Right lung (tissue), 10 donors: Measurements from ENCODE around the gene BPI. TPM values are rescaled to one million over a fixed set of nuclear protein-coding genes. Genes with fewer than 3 reads are reported as not detected.
"Not testable (repeated sequence)": the region's sequence is repeated elsewhere in the genome, so short reads cannot be mapped to it uniquely, and the experiment has no call there.

ENCODE experiments used
- DNase-seq, 2 donors: peaks; one replicate each; pipeline ENCODE4 v3.0.0-alpha.2; 2013
- long read RNA-seq, 8 donors: transcript quantifications; one replicate each; lab custom pipeline, GENCODE V29; 2026
- polyA plus RNA-seq, 5 donors: library from polyadenylated mRNA; unstranded; fragments of 120-200 nt; gene quantifications; one replicate each; pipeline versions ENCODE4 v1.2.1 to v1.2.3, GENCODE V29; 2013; ENCODE audit warnings: inconsistent platforms in 1 of 5, low replicate concordance in 1 of 5; ENCODE audit not compliant: insufficient read length in 5 of 5, insufficient read depth in 1 of 5

BPI gene
- 1 to 10 TPM in 1 of 5 donors, under 1 TPM in 4; 0.80 to 2.2 (median 0.88) TPM for polyA plus RNA-seq
- long read RNA-seq, donor 1, partial matches to known transcripts = 0 of 1 reads
- long read RNA-seq, donor 1, other reads (novel, unspliced or antisense) = 0 of 1 reads
- long read RNA-seq, donor 2 = 0 reads
- long read RNA-seq, donor 3, partial matches to known transcripts = 0 of 1 reads
- long read RNA-seq, donor 3, other reads (novel, unspliced or antisense) = 0 of 1 reads
- long read RNA-seq, donor 4 = 0 reads
- long read RNA-seq, donor 5, partial matches to known transcripts = 0 of 1 reads
- long read RNA-seq, donor 5, other reads (novel, unspliced or antisense) = 0 of 1 reads
- long read RNA-seq, donor 6 = 0 reads
- long read RNA-seq, donor 7 = 0 reads
- long read RNA-seq, donor 8 = 0 reads

DNA sequence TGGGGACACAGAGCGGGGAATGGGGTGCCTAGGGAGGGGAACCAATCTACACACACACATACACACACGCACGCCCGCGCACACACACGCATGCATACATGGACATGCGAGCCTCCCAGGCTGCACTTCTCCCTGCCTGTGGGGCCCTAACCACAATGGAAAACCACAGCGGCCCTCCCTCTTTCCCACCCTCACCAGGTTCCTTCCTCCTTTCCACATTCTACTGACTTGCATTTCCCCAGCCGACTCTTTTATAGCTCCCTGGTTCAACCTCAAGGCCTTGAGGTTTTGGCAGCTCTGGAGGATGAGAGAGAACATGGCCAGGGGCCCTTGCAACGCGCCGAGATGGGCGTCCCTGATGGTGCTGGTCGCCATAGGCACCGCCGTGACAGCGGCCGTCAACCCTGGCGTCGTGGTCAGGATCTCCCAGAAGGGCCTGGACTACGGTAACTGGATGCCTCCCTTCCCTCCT is at the start of gene BPI:
Gene BPI, plus strand, starts transcription at position 249 of the 472 bp plus-strand sequence. Its CDS starts 68 bp downstream, at position 317.
- no peak for DNase-seq

DNA sequence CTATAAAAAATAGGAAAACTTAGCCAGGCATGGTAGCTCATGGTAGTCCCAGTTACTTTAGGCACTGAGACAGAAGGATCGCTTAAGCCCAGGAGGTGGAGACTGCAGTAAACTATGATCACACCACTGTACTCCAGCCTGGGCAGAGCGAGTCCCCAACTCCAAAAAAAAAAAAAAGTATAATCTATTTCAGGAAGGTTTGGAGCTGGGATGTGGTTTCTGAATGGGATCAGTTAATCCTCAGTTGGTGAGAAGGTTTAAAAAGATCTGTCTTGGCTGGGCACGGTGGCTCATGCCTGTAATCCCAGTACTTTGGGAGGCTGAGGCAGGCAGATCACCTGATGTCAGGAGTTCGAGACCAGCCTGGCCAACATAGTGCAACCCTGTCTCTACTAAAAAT is 49.3 kb upstream of the BPI start:
- DNase-seq = not testable (repeated sequence)

DNA sequence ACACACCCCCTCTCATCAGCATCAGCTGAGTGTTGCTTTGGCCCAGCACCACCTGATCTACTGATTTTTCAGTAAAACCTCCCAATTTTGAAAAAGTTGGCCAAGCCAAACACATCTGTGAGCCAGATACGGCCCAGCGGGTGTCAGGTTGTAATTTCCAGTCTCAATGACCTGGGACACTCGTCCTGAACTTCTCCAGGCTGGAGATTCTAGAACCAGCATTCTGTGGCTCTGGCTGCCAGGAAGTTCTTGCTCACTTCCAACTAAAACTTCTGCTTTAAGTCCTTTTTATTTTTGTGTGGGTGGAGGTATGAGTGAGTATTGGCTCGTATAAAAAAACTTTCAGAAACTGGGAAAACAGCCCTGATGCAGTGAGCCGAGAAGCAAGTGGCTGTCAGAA is 48.6 kb upstream of the BPI start:
- no peak for DNase-seq

DNA sequence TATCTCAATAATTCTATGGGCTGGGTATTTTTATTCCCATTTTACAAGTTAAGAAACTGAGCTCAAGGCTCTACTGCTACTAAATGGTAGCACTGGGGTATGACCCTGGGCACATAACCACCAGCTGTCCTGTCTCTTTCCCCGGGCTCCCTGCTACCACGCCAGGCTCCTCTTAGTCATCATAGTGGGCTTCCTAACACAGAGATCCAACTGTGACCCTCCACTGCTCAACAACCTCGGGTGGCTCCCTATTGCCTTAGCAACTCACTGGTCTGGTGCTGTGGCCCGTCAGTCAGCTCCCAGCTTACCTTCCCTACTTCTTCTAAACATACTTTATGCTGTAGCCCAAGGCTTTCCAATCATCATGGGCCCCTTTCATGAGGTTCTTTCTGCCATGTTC is 47.9 kb upstream of the BPI start:
- DNase-seq = no peak

DNA sequence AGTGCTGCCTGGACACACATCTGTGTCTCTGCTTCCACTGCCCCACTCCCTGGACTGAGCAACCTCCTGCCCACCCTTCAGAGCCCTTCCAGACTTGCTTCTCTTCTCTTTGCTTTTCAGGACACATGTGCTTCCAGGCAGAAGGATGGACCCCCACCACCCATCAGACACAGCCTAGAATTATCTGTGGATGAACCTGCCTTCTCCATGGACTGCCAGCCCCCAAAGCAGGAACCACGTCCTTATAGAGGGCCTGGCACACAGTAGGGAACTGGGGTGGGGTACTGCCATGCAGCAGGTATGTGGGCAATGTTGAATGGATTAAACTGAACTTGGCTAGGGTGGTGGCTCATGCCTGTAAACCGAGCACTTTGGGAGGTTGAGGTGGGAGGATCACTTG is 47.0 kb upstream of the BPI start:
- DNase-seq = no peak

DNA sequence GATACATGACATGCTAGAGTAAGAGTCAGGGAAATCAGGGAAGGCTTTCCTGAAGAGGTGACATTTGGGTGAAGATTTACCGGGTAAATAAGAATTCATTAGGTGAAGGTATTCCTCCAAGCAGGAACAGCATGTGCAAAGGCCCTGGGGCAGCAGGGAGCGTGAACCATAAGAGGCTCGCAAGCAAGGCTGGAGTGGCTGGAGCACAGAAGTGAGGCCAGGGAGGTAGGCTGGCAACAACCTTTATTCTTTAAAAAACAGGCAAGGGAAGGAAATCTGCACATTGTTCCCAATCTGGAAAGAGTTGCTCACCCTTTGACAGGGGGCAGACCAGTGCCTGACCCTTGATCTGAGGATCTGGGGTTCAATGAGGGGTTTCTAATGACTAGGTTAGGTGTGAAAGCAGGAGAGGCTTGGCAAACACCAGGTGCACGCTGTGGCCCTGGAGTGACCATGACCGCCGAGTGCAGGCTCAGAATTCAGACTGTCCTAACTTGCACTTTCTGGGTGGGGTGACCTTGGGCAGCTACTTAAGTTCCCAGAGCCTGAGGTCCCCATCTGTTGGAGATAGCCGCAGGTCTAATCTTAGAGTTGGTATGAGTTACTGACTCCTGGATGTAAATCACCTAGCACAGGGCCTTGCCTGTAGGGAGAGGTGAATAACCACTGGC is 45.3 kb upstream of the BPI start:
- no peak for DNase-seq

DNA sequence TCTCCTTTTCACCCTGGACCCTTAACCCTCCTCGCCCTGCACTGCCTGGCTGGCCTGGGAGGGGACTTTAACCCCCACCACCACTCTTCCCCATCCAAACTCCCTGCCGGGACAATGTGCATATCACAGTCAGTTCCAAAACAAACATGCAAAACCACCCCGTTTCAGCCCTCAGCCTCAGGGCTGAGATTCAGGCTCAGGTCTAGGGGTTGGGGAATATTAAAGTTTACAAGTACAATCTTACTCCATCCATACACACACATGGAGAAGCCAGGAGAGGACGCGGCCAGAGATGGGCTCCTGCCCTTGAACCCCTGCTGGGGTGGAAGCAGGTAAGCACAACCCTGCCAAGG is 44.0 kb upstream of the BPI start:
- no peak for DNase-seq

DNA sequence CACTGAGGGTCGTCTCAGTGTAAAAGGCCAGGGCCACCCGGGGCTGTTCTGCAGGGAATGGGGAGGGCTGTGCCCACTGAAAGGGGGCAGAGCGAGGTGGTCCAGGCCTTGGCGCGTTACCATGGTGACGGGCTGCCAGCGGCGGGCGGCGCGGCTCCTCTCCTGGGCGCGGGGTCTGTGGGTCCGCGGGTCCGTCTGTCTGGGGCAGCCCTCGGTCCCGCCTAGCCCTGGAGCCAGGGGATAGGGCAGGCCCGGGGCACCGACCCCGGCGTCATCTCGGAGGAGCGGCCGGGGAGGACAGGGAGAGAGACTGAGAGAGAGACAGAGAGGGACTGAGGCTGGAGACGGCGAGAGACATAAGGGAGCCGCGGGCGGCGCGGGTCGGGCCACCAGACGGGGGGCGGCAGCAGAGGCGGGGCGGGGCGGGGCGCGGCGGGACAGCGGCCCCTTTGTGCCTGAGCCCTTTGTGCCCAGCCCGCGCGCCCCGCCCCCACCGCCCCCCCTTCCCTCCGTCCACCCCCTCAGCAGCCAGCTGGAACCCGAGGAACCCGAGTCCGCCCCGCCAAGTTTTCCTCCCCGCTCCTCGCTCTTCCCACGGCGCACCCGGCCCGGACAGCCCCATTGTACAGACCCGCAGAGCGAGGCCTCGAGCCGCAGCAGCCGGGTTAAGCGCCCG is 43.4 kb upstream of the BPI start, which contains the start of gene KIAA1755:
Gene KIAA1755, minus strand, starts transcription at position 358 of the 676 bp plus-strand sequence. Its CDS starts 235 bp downstream, at position 123.
- no peak for DNase-seq

DNA sequence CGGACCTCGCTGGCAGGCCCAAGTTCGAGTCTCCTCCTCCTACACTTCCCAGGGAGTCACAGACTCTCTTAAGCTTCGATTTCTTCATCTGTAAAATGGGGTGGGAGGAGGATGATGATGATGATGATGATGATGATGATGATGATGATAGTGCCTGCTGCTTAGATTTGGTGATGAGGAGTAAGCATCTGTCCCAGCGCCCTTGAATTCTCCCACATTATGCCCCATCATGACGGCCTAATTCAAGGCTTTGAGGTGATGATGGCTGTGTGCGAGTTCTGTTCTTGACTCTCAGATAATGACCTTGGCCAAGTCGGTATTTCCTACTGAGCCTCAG is 42.9 kb upstream of the BPI start:
- no peak for DNase-seq

DNA sequence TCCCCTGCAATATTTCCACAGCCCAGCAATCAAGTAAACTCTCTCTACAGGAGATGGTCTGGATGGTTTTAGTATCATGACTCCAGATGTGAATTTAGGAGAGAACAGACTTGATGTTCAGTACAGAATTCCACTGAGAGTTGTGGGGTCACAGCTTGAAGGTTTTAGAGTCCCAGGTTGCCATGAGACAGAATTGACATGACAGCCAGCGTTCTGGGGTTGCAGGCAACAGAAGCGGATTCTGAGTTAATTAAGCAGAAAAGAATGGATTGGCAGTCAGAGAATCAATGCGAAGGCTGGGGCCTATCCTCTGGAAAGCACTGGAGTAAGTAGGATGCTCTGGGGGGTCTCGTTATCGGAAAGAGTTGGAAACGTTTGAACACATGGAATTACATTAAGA is 41.0 kb upstream of the BPI start:
- DNase-seq = no peak

DNA sequence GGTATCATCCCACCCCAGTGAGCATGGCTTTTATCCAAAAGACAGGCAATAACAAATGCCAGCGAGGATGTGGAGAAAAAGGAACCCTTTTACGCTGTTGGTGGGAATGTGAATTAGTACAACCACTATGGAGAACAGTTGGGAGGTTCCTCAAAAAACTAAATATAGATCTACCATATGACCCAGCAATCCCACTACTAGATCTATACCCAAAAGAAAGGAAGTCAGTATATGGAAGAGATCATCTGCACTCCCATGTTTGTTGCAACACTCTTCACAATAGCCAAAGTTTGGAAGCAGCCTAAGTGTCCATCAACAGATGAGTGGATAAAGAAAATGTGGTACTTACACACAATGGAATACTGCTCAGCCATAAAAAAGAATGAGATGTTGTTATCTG is 37.5 kb upstream of the BPI start:
- no peak for DNase-seq

DNA sequence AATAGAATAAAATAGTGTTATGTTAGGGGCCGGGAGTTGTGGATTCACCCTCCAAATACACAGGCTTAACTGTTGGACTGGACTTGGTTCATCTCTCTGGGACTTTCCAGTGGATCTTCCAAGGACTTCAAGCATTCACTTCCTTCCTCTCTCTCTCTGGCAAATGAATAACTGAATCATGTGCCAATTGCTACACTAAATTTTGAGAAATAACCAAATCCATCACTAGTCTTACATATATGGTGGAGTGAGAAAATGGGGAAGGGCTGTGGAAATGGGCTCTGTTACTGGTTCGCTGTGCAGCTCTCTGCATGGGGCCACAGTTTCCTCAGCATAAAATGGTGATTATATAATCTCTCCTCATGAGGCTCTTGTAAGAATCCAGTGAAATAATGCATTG is 36.7 kb upstream of the BPI start:
- no peak for DNase-seq

DNA sequence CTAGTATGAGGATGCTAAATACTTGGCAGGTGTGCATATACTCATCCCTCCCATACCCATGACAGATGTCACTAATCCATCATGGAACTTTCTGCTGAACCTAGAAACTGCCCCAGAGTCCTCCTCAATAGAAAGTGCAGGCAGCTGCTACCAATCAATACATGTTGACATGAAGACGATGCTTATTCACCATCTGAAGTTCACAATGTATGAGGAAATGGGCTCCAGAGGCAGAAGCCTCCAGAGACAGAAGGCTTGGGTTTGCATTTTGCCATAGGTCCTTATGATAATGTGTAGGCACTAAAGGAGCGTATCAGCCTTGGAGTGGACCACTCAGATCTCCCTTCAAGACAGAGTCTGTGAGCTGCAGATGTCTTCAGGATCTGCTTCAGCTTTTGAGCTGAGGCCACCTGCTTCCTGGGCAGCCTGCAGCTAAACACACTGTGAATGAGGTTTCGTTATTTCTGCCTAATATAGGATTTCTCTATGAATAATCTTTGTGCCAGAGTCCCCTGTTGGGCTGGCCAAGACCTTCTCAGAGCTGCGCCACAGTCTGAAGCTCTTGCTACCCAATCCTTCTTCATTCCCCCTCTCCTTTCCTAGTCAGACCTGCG is 35.9 kb upstream of the BPI start:
- no peak for DNase-seq

DNA sequence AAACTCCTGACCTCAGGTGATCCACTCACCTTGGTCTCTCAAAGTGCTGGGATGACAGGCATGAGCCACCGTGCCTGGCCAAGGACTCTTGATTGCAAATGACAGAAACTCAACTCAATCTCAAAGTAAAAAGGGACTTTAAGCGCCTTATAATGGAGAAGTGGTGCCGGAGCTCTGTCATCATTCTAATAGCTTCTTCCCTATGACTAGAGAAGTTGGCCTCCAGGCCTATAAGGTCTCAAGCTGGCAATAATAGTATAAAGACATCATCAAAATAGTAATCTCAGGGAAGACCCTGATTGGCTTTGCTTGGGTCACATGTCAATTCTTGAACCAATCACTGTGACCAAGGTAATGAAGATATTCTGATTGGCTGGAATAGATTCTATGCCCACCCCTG is 34.9 kb upstream of the BPI start:
- no peak for DNase-seq

DNA sequence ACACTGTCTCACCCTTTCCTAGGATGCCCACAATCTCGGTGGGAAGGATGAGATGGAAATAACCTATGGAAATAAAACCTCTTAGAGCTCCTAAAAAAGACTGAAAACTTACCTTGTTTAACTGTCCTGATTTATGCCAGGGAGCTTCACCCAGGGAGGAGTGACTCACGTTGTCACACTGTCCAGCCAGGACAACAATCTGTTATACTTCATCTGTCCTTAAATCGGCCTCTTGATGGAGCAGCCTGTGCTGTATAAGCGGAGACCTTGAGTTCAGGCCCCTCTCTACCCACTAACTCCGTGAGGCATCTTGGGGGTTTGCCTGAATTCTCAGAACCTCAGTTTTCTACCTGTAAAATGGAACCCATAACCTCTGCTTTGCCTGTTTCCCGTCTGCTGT is 34.2 kb upstream of the BPI start:
- no peak for DNase-seq

DNA sequence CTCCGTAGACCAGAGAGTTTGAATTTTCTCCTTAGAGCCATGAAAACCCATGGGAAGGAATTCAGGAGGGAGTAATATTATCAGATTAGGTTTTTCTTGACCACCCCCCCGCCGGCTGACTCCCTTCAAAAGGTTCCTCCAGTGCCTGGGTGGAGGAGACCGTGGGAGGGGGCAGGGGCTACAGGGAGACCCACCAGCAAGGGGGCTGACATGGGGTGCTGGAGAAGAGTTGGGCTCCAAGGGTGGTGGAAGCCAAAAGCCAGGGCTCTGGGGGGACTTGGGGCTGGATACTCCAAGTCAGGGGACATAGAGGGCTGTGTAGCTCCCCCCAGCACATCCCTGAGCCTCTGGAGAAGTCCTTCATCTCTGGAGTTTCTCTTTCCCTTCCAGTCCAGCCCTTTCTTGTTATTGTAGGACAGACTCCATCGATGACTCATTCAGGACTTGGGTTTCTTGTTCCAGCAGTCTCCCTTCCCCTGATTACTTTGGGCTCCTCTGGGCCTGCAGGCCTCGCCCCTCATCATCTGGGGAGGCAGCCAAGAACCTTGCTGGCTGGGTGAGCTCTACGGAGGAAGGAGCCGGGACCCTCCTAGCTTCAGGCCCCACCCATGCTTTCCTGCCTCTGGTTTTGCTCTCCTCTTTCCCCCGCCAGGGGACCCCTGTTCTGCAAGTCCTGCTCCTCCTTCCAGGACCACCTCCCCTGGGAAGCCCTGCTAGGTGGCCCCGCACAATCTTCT is 32.9 kb upstream of the BPI start:
- no peak for DNase-seq

DNA sequence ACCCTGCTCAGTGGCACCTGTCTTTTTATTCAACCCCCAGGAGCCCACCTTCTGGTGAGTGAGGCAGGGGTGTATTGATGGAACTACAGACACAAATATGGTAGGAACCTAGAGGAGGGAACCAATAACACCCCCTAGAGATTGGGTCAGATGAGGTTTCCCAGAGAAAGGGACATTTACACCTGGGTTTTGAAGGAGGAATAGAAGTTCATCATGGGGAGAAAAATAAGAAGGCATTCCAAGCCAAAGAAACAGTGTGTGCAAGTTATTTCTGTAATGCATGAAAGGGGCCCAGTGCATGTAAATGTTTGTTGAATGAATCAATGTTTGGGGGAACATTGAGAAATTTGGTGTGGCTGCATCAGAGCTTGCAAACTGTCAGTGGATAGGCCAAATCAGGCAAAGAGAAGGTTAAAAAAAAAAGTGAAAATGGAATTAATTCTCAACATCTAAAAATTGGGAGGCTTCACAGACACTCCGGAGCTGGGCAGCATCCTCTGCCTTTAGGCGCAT is 32.3 kb upstream of the BPI start:
- DNase-seq = no peak

DNA sequence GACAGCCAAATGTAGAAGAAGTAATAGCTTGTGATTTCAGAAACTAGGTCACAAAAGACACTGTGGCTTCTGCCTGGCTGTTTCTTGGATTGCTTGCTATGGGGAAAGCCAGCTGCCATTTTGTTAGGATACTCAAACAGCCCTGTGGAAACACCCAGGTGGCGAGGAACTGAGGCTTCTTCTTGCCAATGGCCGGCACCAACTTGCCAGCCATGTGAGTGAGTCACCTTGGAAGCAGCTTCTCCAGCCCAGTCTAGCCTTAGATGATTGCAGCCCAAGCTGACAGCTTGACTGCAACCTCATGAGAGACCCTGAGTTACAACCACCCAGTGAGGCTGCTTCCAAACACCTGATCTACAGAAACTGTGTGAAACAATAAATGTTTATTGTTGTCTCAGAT is 31.6 kb upstream of the BPI start:
- DNase-seq = no peak

DNA sequence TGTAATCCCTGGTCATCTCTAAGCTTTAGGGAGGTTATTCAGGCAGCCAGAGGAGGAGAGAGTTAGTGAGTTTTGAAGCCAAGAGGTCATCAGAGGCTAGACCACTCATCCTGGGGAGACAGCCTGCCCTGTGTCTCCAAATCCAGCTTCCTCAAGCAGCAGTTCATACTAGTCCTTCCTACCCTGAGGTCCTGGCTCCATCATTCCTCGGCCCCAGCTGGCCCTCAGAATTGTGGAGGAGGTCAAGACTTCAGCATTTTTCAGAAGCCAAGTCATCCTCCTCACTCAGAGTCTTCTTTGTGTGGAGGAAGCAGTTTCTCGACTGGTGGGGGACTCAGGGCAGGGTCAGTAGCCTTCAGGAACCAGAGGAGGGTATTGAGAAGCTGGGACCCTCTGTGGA is 31.0 kb upstream of the BPI start:
- DNase-seq = no peak

DNA sequence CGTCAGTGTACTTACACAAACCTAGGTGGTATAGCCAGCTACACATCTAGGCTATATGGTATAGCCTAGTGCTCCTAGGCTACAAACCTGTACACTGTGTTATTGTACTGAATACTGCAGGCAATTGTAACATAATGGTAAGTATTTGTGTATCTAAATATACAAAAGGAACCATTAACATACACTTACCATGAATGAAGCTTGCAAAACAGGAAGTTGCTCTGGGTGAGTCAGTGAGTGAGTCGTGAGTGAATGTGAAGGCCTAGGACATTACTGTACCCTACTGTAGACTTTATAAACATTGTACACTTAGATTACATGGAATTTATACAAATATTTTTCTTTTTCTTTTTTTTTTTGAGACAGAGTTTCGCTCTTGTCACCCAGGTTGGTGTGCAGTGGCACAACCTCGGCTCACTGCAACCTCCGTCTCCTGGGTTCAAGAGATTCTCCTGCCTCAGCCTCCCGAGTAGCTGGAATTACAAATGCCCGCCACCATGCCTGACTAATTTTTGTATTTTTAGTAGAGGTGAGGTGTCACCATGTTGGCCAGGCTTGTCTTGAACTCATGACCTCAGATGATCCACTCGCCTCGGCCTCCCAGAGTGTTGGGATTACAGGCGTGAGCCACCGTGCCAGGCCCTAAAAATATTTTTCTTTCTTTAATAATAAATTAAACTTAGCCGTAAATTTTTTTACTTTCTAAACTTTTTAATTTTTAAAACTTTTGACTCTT is 28.0 kb upstream of the BPI start:
- no peak for DNase-seq

DNA sequence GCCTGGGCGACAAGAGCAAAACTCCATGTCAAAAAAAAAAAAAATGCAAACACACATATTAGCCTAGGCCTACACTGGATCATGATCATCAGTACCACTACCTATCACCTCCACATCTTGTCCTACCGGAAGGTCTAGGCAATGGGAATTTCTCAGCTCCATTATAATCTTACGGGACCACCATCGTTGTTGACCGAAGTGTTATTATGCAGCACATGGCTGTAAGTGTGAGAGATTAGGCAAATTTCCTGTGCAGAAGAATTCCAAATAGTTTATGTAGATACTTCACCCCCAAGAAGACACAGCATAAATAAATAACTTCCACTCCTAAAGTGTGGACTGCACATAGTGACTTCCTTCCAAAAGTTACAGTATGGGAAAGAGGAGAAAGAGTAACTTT is 26.7 kb upstream of the BPI start:
- DNase-seq = no peak
